Measurements from ENCODE around the gene TSPAN15.

TSPAN15 gene

DNA sequence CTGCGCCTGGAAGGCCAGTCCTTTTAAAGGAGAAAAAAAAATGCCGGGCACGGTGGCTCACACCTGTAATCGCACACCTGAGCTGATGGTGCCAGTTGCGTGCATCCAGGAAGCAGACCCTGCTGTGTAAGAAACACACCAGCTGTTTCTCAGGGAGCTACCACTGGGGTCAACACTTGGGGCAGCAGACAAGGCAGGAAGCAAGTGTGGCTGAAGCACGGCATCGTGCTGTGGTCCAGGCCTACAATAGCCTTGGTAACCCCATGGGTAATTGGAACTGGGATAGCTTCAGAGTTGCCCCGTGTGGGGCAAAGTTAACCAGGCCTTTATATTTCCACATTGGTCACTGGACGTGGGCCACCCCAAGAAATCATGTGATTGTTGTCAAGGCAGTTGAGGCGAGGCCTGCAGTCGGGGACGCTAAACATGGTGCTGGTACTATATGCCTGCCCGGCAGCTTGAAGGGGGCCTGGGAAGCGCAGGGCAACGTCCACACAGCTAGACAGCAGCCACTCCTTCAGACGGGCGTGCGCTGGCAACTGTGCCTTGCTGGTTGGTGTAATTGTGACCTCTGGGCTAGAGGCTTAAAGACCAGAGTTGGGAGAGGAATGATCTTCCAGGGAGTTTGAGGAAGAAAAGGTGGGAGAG, 32.0 kb upstream of the TSPAN15 start:
- Histone ChIP-seq H3K9ac (ENCODE audit: low read depth, low read length) (no peak overlapping the region), H3K9me3 (replicated peaks; ENCODE audit: low read length) (no peaks in the 10 kb centered on the region), H3K4me3 (ENCODE audit: low read length) (no peak overlapping the region), H3K4me2 (ENCODE audit: low read length) (no peak overlapping the region), H3K27me3 (ENCODE audit: control insufficient read depth, insufficient read depth, low read length) (peaks cover 43% of the 10 kb centered on the region), H3K4me1 (ENCODE audit: control insufficient read depth, insufficient read depth, low read length) (no peaks in the 10 kb centered on the region), H3K36me3 (ENCODE audit: insufficient read depth, low read length) (no peaks in the 10 kb centered on the region)

DNA sequence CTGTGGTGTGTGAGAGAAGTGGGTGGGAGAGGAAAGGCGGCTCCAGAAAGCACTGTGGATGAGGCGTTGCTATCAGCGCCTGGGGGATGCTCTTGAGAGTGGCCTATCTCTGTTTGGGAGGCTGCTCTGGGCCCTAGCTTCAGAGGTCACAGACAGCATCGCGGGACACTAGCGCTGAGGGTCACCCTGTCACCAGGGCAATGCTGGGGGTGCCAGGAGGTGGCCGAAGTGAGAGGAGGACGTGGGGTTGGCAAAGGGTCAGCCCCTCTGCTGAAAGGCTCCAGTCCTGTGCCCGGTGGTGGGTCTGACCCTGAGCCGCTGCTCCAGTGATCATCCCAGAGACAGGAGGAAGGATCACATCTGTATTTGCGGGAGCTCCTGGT, 31.5 kb upstream of the TSPAN15 start:
- Histone ChIP-seq H3K4me2 (ENCODE audit: low read length) (no peak overlapping the region), H3K9me3 (replicated peaks; ENCODE audit: low read length) (no peaks in the 10 kb centered on the region), H3K36me3 (ENCODE audit: insufficient read depth, low read length) (no peaks in the 10 kb centered on the region), H3K9ac (ENCODE audit: low read depth, low read length) (no peak overlapping the region), H3K27me3 (ENCODE audit: control insufficient read depth, insufficient read depth, low read length) (peaks cover 43% of the 10 kb centered on the region), H3K4me1 (ENCODE audit: control insufficient read depth, insufficient read depth, low read length) (no peaks in the 10 kb centered on the region), H3K4me3 (ENCODE audit: low read length) (no peak overlapping the region)

DNA sequence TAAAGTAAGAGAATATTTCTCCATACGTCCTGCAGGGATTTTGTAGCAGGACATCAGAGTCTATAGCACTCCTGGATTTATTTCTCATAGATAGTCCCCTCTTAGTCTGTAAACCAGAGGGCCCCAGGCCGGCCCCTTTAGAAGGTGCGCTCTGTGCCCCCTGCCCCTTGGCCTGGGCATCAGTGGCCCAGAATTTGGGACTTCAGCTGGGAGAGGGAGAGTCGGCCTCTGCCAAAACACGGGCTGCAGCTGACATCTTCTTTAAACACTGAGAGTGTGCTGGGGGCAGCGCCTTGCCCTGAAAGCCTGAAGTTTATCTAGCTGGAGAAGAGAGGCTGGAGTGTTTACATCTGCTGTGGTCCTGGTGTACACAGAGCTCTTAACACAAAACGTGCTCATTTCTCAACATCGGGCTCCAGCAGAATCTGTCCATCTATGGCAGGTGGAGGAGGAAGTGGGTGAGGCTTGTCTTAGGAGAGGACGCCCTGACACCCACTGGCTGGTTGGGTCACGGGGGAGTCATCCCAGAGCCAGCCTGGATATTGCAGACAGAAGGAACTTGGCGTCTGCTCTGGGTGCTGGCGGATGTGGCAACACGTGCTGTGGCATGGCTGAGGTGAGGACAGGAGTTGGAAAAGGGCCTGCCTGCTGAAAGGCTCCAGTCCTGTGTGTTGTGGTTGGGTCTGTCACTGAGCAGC, 29.5 kb upstream of the TSPAN15 start:
- Histone ChIP-seq H3K9me3 (replicated peaks; ENCODE audit: low read length) (no peaks in the 10 kb centered on the region), H3K27me3 (ENCODE audit: control insufficient read depth, insufficient read depth, low read length) (peaks cover 26% of the 10 kb centered on the region), H3K4me1 (ENCODE audit: control insufficient read depth, insufficient read depth, low read length) (no peaks in the 10 kb centered on the region), H3K4me3 (ENCODE audit: low read length) (no peak overlapping the region), H3K36me3 (ENCODE audit: insufficient read depth, low read length) (no peaks in the 10 kb centered on the region), H3K9ac (ENCODE audit: low read depth, low read length) (no peak overlapping the region), H3K4me2 (ENCODE audit: low read length) (no peak overlapping the region)

DNA sequence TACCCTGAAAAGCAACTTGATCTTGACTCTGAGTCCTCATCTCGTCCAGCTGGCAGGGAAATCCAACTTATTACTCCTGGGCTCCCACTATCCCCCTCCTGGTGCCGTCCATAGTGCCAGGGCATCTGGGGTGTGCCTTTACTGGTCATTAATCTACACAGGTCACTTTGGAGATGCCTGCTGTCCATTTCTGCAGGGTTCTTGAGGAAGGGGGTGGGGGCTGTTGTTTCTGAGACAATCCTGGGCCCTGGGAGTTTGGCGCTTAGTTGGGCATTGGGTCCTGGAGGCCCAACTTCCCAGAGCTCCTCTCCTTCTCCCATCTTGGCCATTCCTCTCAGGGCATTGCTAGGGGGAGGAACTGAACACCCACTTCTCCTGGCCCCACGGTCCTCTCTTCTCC, 28.6 kb upstream of the TSPAN15 start:
- Histone ChIP-seq H3K9me3 (replicated peaks; ENCODE audit: low read length) (no peaks in the 10 kb centered on the region), H3K4me1 (ENCODE audit: control insufficient read depth, insufficient read depth, low read length) (no peaks in the 10 kb centered on the region), H3K36me3 (ENCODE audit: insufficient read depth, low read length) (no peaks in the 10 kb centered on the region), H3K4me3 (ENCODE audit: low read length) (no peak overlapping the region), H3K4me2 (ENCODE audit: low read length) (no peak overlapping the region), H3K9ac (ENCODE audit: low read depth, low read length) (no peak overlapping the region), H3K27me3 (ENCODE audit: control insufficient read depth, insufficient read depth, low read length) (peaks cover 16% of the 10 kb centered on the region)

DNA sequence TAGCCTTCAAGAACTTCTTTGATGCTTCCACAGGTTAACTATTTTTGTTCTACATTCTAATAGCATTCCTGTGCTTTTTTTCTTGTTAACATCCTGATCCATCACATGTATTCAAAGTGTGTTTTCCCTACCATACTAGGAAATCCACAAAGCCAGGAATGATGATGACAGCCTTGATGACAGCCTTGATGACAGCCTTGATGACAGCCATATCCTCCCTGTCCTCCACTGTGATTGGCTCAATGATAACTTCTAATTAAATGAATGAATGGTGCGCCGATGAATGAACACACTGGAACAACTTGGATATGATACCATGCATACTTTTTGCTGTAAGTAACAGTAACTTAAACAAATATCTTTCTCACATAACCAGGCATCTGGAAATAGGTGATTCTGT, 26.2 kb upstream of the TSPAN15 start:
- no peaks in the 10 kb centered on the region for H3K36me3 ChIP-seq (ENCODE audit: insufficient read depth, low read length)
- H3K4me2 ChIP-seq (ENCODE audit: low read length), result no peak overlapping the region
- H3K4me1 ChIP-seq (ENCODE audit: control insufficient read depth, insufficient read depth, low read length), result no peaks in the 10 kb centered on the region
- peaks cover 16% of the 10 kb centered on the region for H3K27me3 ChIP-seq (ENCODE audit: control insufficient read depth, insufficient read depth, low read length)
- no peak overlapping the region for H3K9ac ChIP-seq (ENCODE audit: low read depth, low read length)
- H3K9me3 ChIP-seq (replicated peaks; ENCODE audit: low read length), result no peaks in the 10 kb centered on the region
- H3K4me3 ChIP-seq (ENCODE audit: low read length), result no peak overlapping the region

DNA sequence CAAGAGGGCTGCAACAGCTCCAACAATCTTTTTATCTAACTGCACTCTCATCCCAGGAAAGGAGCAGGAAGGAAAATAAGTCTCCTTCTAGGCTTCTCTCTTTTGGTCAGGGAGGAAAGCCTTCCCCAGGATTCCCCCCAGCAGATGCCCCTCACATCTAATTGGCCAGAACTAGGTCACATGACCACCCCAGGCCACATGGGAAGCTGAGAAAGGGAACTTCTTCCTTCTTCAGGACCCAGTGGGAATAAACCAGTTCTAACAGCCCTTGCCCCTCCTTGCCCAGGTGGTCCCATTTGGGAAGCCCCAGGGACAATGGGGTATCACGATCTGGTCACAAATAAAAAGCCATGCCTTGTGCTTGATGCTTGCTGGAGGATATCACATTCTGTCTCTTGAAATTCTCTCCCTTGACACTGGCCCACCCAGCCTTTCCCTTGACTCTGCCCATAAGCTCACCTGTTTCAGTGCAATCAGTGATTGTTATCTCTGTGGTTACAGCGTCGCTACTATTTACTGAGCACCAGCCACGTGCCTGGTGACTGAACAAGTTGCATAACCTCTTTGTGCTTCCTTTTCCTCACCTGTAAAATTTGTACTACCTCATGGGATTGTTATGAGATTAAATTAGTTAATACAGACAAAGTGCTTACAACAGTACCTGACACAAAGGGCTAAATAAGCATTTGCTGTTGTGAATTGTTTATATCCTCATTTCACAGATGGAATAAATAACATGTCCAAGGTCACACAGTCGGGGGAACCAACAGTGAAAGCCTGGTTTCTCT, 25.6 kb upstream of the TSPAN15 start:
- no peak overlapping the region for H3K4me3 ChIP-seq (ENCODE audit: low read length)
- peaks cover 16% of the 10 kb centered on the region for H3K27me3 ChIP-seq (ENCODE audit: control insufficient read depth, insufficient read depth, low read length)
- H3K9me3 ChIP-seq (replicated peaks; ENCODE audit: low read length), result no peaks in the 10 kb centered on the region
- H3K4me1 ChIP-seq (ENCODE audit: control insufficient read depth, insufficient read depth, low read length), result no peaks in the 10 kb centered on the region
- H3K9ac ChIP-seq (ENCODE audit: low read depth, low read length), result no peak overlapping the region
- H3K4me2 ChIP-seq (ENCODE audit: low read length), result no peak overlapping the region
- H3K36me3 ChIP-seq (ENCODE audit: insufficient read depth, low read length), result no peaks in the 10 kb centered on the region

DNA sequence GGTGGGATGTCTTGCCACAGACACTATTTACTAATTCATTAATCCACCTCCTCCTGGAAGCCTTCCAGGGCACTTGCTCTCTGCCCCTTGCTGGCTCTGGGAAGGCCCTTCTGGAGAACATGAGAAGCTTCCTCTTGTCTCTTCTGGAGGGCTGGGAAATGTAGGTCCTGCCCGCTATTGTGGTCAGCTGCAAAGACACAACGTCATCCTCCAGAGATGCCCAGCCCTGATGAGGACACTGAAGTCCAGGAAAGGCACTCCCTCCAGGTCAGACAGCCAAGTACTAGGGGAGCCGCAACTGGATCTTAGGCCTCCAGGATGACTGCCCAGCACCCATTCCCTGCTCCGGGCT, 24.9 kb upstream of the TSPAN15 start:
- no peaks in the 10 kb centered on the region for H3K4me1 ChIP-seq (ENCODE audit: control insufficient read depth, insufficient read depth, low read length)
- H3K4me2 ChIP-seq (ENCODE audit: low read length), result no peak overlapping the region
- no peaks in the 10 kb centered on the region for H3K9me3 ChIP-seq (replicated peaks; ENCODE audit: low read length)
- H3K9ac ChIP-seq (ENCODE audit: low read depth, low read length), result no peak overlapping the region
- peaks cover 16% of the 10 kb centered on the region for H3K27me3 ChIP-seq (ENCODE audit: control insufficient read depth, insufficient read depth, low read length)
- no peaks in the 10 kb centered on the region for H3K36me3 ChIP-seq (ENCODE audit: insufficient read depth, low read length)
- H3K4me3 ChIP-seq (ENCODE audit: low read length), result no peak overlapping the region

DNA sequence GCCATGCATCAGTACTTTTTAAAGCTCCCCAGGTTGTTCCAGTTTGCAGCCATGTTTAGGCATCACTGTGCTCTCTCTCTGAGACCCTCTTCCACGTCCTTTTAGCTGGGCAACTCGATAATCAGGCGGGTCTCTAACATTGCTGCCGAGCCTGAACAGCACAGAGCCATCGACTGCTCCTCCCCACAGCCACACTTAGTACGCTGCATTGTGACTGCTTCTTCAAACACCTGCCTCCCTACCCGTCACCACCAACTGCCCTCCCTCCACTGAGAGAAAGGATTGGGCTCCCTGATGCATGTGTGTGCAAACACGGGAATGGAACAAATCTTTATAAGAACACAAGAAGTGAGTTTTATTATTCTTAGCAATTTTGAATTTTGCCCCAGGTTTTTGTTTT, 23.1 kb upstream of the TSPAN15 start:
- H3K4me1 ChIP-seq (ENCODE audit: control insufficient read depth, insufficient read depth, low read length), result no peaks in the 10 kb centered on the region
- no peaks in the 10 kb centered on the region for H3K36me3 ChIP-seq (ENCODE audit: insufficient read depth, low read length)
- peaks cover 7% of the 10 kb centered on the region for H3K27me3 ChIP-seq (ENCODE audit: control insufficient read depth, insufficient read depth, low read length)
- H3K4me3 ChIP-seq (ENCODE audit: low read length), result no peak overlapping the region
- no peaks in the 10 kb centered on the region for H3K9me3 ChIP-seq (replicated peaks; ENCODE audit: low read length)
- H3K9ac ChIP-seq (ENCODE audit: low read depth, low read length), result no peak overlapping the region
- no peak overlapping the region for H3K4me2 ChIP-seq (ENCODE audit: low read length)

DNA sequence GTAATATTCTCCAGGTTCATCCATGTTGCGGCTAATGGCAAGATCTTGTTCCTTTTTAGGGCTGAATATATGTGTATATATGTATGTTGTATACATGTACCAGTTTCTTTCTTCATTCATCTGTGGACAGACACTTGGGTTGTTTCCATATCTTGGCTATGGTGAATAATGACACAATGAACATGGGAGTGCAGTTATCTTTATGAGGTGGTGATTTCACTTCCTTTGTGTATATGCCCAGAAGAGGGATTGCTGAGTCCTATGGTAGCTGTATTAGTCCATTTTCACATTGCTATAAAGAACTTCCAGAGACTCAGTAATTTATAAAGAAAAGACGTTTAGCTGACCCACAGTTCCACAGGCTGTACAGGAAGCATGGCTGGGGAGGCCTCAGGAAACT, 17.1 kb upstream of the TSPAN15 start:
- H3K4me2 ChIP-seq (ENCODE audit: low read length), result no peak overlapping the region
- H3K4me1 ChIP-seq (ENCODE audit: control insufficient read depth, insufficient read depth, low read length), result peaks cover 16% of the 10 kb centered on the region
- no peaks in the 10 kb centered on the region for H3K9me3 ChIP-seq (replicated peaks; ENCODE audit: low read length)
- H3K4me3 ChIP-seq (ENCODE audit: low read length), result no peak overlapping the region
- no peaks in the 10 kb centered on the region for H3K27me3 ChIP-seq (ENCODE audit: control insufficient read depth, insufficient read depth, low read length)
- H3K36me3 ChIP-seq (ENCODE audit: insufficient read depth, low read length), result no peaks in the 10 kb centered on the region
- no peak overlapping the region for H3K9ac ChIP-seq (ENCODE audit: low read depth, low read length)

DNA sequence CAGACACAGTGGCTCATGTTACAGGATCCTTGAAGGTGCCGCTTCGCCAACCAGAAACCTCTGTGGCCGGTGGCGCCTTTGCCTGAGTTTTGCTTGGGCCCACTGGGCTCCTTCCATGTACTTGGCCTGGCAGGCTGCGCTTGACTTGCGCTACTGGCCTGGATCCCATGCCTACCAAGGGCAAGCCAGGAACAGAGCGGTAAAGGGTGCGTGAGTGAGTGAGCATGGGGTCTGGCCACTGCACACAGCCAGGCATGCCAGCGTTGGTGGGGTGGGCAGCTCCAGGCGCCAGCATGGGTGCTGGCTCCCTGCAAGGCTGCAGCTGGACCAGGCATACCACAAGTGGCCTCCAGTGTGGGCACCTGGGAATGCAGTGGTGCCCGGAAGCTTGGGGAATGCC, 16.3 kb upstream of the TSPAN15 start:
- peaks cover 23% of the 10 kb centered on the region for H3K4me1 ChIP-seq (ENCODE audit: control insufficient read depth, insufficient read depth, low read length)
- H3K36me3 ChIP-seq (ENCODE audit: insufficient read depth, low read length), result no peaks in the 10 kb centered on the region
- H3K4me3 ChIP-seq (ENCODE audit: low read length), result no peak overlapping the region
- H3K9me3 ChIP-seq (replicated peaks; ENCODE audit: low read length), result no peaks in the 10 kb centered on the region
- no peak overlapping the region for H3K4me2 ChIP-seq (ENCODE audit: low read length)
- H3K27me3 ChIP-seq (ENCODE audit: control insufficient read depth, insufficient read depth, low read length), result no peaks in the 10 kb centered on the region
- no peak overlapping the region for H3K9ac ChIP-seq (ENCODE audit: low read depth, low read length)

DNA sequence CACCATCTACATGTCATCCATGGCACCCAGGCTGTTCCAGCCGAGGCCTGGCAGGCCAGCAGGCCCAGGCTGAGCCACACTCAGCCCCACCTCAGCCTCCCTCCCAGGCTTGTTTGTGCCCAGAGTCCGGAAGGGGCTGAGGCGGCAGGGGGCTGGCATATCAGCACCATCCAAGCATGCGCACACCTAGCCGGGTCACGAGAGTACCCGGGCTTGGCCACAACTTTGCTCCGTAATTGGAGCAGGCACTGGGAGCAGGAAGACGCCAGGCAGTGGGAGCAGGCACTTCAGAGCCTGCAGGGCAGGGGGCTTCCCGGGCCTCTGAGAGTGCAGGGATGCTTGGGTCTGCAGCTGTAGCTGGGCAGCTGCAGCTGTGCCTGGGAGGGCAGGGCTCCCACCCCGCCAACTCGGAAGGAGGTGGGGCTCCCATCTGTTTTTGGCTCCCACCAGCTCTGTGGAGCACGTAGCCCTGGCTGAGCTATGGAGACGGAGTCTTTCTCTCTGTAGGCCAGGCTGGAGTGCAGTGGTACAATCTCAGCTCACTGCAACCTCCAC, 15.2 kb upstream of the TSPAN15 start:
- Histone ChIP-seq H3K27me3 (ENCODE audit: control insufficient read depth, insufficient read depth, low read length) (no peaks in the 10 kb centered on the region), H3K9ac (ENCODE audit: low read depth, low read length) (no peak overlapping the region), H3K4me2 (ENCODE audit: low read length) (no peak overlapping the region), H3K36me3 (ENCODE audit: insufficient read depth, low read length) (no peaks in the 10 kb centered on the region), H3K9me3 (replicated peaks; ENCODE audit: low read length) (no peaks in the 10 kb centered on the region), H3K4me1 (ENCODE audit: control insufficient read depth, insufficient read depth, low read length) (peaks cover 30% of the 10 kb centered on the region), H3K4me3 (ENCODE audit: low read length) (no peak overlapping the region)
